HFFc6 (cell line): Measurements from ENCODE around the gene POLR3GL. TPM values are rescaled to one million over a fixed set of nuclear protein-coding genes. Genes with fewer than 3 reads are reported as not detected.

Experiments used
- DNase-seq: peaks from one replicate; pipeline ENCODE4 v3.0.0-alpha.2; 2018
- H3K27ac Mint-ChIP-seq: 2 replicates; pipeline ENCODE4 v1.8.0; 2020; ENCODE audit warnings: mild to moderate bottlenecking, mixed read lengths
- H3K27me3 Mint-ChIP-seq: 2 replicates; pipeline ENCODE4 v1.8.0; 2021; ENCODE audit warnings: mild to moderate bottlenecking, moderate library complexity, mixed read lengths; ENCODE audit not compliant: insufficient read depth
- H3K36me3 Mint-ChIP-seq: 2 replicates; pipeline ENCODE4 v1.8.0; 2021; ENCODE audit warnings: low read depth, mixed read lengths
- H3K4me1 Mint-ChIP-seq: 2 replicates; pipeline ENCODE4 v1.8.0; 2020; ENCODE audit warnings: low read depth, mixed read lengths
- H3K4me3 Mint-ChIP-seq: 2 replicates; pipeline ENCODE4 v1.8.0; 2020; ENCODE audit warnings: mild to moderate bottlenecking, moderate library complexity, mixed read lengths
- H3K9me3 Mint-ChIP-seq: 2 replicates; pipeline ENCODE4 v1.8.0; 2020; ENCODE audit warnings: mild to moderate bottlenecking, mixed read lengths
- CTCF ChIP-seq: fragments of 200-600 bp; sonication (generic); IDR thresholded peaks from 2 replicates; pipeline ENCODE4 v1.5.0; 2021; ENCODE audit warnings: antibody characterized with exemption, mild to moderate bottlenecking
- total RNA-seq, 6 experiments: library from RNA; stranded (reverse); fragmentation: NEBNext Ultra II Directional; extraction: Animal tissue kit (Norgen Biotek cat#: 25700); gene quantifications; 2 replicates in 1 of 6; 3 replicates in 5 of 6; pipeline ENCODE4 v1.2.3, GENCODE V29; 2021

POLR3GL gene
- total RNA-seq, 6 experiments from 2014 or later: 23.5 to 29.3 (median 26.2) TPM

GRCh38 chr1:145977486-145978470, 13.3 kb downstream of the POLR3GL start:
- peak; percentile 78 for DNase-seq
- H3K27ac Mint-ChIP-seq: no peak overlapping the region
- no peaks in the 10 kb centered on the region; the same call in 1 of the 2 replicates for H3K27me3 Mint-ChIP-seq
- no peak overlapping the region; the same call in 1 of the 2 replicates for H3K4me3 Mint-ChIP-seq
- H3K36me3 Mint-ChIP-seq: no peaks in the 10 kb centered on the region; the same call in 1 of the 2 replicates
- peak; percentile 91 for TF ChIP-seq CTCF
- peaks cover 15% of the 10 kb centered on the region for H3K4me1 Mint-ChIP-seq
- H3K9me3 Mint-ChIP-seq: no peaks in the 10 kb centered on the region

GRCh38 chr1:145978471-145978853, 14.0 kb downstream of the POLR3GL start:
- Mint-ChIP-seq H3K36me3 (no peaks in the 10 kb centered on the region; the same call in 1 of the 2 replicates), H3K4me3 (no peak overlapping the region), H3K27ac (no peak overlapping the region), H3K9me3 (no peaks in the 10 kb centered on the region), H3K27me3 (no peaks in the 10 kb centered on the region; the same call in 1 of the 2 replicates), H3K4me1 (peaks cover 22% of the 10 kb centered on the region)
- DNase-seq: no peak
- TF ChIP-seq CTCF: no peak

GRCh38 chr1:145978854-145979745, 14.6 kb downstream of the POLR3GL start:
- no peaks in the 10 kb centered on the region; the same call in 1 of the 2 replicates for H3K27me3 Mint-ChIP-seq
- H3K4me1 Mint-ChIP-seq: peaks cover 27% of the 10 kb centered on the region
- no peaks in the 10 kb centered on the region; the same call in 1 of the 2 replicates for H3K36me3 Mint-ChIP-seq
- no peak overlapping the region for H3K4me3 Mint-ChIP-seq
- DNase-seq: peak; percentile 100
- TF ChIP-seq CTCF: peak; percentile 67
- H3K27ac Mint-ChIP-seq: no peak overlapping the region
- no peaks in the 10 kb centered on the region for H3K9me3 Mint-ChIP-seq

GRCh38 chr1:145979746-145980456, 15.4 kb downstream of the POLR3GL start:
- H3K27me3 Mint-ChIP-seq: no peaks in the 10 kb centered on the region; the same call in 1 of the 2 replicates
- H3K36me3 Mint-ChIP-seq: no peaks in the 10 kb centered on the region; the same call in 1 of the 2 replicates
- DNase-seq: no peak
- no peak overlapping the region for H3K27ac Mint-ChIP-seq
- no peaks in the 10 kb centered on the region for H3K9me3 Mint-ChIP-seq
- H3K4me3 Mint-ChIP-seq: no peak overlapping the region
- peaks cover 25% of the 10 kb centered on the region for H3K4me1 Mint-ChIP-seq
- TF ChIP-seq CTCF: no peak

- H3K4me1 Mint-ChIP-seq: peaks cover 26% of the 10 kb centered on the region
- no peak overlapping the region for H3K27ac Mint-ChIP-seq
- H3K27me3 Mint-ChIP-seq: no peaks in the 10 kb centered on the region; the same call in 1 of the 2 replicates
- H3K4me3 Mint-ChIP-seq: no peak overlapping the region
- DNase-seq: no peak
- no peak for TF ChIP-seq CTCF
- H3K9me3 Mint-ChIP-seq: no peaks in the 10 kb centered on the region
- no peaks in the 10 kb centered on the region; the same call in 1 of the 2 replicates for H3K36me3 Mint-ChIP-seq
These were observed 16.0 kb downstream of the POLR3GL start for GRCh38 chr1:145980457-145980994.
